Neural crest cell (in vitro differentiated cells): ENCODE measurements around the gene ANKHD1. TPM values are rescaled to one million over a fixed set of nuclear protein-coding genes. Genes with fewer than 3 reads are reported as not detected.

Experiments
- DNase-seq: peaks from one replicate; pipeline ENCODE4 v3.0.0; 2021; ENCODE audit warnings: low read depth, mixed read lengths, low spot score
- H3K27ac Mint-ChIP-seq: one replicate; pipeline ENCODE4 v1.8.0; 2021; ENCODE audit warnings: mild to moderate bottlenecking, mixed read lengths; ENCODE audit not compliant: unreplicated experiment
- H3K27me3 Mint-ChIP-seq: 2 replicates; pipeline ENCODE4 v1.8.0; 2021; ENCODE audit warnings: low read depth, mild to moderate bottlenecking, mixed read lengths
- H3K36me3 Mint-ChIP-seq: 2 replicates; pipeline ENCODE4 v1.8.0; 2021; ENCODE audit warnings: low read depth, mild to moderate bottlenecking, mixed read lengths
- H3K4me1 Mint-ChIP-seq: 2 replicates; pipeline ENCODE4 v1.8.0; 2021; ENCODE audit warnings: mixed read lengths
- H3K4me3 Mint-ChIP-seq: one replicate; pipeline ENCODE4 v1.8.0; 2021; ENCODE audit warnings: mild to moderate bottlenecking, mixed read lengths
- H3K9me3 Mint-ChIP-seq: 2 replicates; pipeline ENCODE4 v1.8.0; 2021; ENCODE audit warnings: mixed read lengths
- total RNA-seq: library from RNA; stranded (reverse); gene quantifications from 2 replicates; pipeline ENCODE4 v1.2.1, GENCODE V29; 2021
- TF ChIP-seq, protein P1 (sequence below): fragments of 200-600 bp; sonication (generic); conservative IDR thresholded peaks from 2 replicates; pipeline ENCODE4 v1.5.0; 2021; ENCODE audit warnings: antibody characterized with exemption, mild to moderate bottlenecking

ANKHD1 gene
- total RNA-seq, 1 donor from 2014 or later = 152 TPM

DNA sequence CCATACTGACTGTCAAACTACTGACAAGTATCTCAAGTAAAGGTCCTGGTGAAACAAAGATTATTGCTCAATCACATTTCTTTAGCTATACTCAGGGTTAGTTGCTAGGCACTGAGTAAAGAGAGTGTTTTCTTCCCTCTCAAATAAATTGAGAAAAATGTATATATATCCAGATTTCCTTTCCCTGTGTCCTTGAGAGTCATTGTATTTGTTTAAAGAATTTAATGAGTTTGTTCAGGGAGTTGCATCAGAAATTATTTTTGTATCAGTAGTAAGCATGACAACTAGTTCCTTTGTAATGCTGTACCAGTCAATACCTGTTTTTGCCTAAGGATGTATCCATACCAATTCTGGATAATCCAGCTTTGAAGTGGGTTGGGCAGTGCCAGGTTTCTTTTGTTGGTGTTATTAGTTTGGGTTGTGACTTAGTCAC lies 3.2 kb upstream of the ANKHD1 start:
- Mint-ChIP-seq H3K27ac (no peak overlapping the region), H3K4me1 (peaks cover 10% of the 10 kb centered on the region), H3K27me3 (no peaks in the 10 kb centered on the region), H3K9me3 (no peaks in the 10 kb centered on the region), H3K4me3 (no peak overlapping the region), H3K36me3 (no peaks in the 10 kb centered on the region)
- no peak for DNase-seq
- TF ChIP-seq, protein P1, sequence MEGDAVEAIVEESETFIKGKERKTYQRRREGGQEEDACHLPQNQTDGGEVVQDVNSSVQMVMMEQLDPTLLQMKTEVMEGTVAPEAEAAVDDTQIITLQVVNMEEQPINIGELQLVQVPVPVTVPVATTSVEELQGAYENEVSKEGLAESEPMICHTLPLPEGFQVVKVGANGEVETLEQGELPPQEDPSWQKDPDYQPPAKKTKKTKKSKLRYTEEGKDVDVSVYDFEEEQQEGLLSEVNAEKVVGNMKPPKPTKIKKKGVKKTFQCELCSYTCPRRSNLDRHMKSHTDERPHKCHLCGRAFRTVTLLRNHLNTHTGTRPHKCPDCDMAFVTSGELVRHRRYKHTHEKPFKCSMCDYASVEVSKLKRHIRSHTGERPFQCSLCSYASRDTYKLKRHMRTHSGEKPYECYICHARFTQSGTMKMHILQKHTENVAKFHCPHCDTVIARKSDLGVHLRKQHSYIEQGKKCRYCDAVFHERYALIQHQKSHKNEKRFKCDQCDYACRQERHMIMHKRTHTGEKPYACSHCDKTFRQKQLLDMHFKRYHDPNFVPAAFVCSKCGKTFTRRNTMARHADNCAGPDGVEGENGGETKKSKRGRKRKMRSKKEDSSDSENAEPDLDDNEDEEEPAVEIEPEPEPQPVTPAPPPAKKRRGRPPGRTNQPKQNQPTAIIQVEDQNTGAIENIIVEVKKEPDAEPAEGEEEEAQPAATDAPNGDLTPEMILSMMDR = no peak

DNA sequence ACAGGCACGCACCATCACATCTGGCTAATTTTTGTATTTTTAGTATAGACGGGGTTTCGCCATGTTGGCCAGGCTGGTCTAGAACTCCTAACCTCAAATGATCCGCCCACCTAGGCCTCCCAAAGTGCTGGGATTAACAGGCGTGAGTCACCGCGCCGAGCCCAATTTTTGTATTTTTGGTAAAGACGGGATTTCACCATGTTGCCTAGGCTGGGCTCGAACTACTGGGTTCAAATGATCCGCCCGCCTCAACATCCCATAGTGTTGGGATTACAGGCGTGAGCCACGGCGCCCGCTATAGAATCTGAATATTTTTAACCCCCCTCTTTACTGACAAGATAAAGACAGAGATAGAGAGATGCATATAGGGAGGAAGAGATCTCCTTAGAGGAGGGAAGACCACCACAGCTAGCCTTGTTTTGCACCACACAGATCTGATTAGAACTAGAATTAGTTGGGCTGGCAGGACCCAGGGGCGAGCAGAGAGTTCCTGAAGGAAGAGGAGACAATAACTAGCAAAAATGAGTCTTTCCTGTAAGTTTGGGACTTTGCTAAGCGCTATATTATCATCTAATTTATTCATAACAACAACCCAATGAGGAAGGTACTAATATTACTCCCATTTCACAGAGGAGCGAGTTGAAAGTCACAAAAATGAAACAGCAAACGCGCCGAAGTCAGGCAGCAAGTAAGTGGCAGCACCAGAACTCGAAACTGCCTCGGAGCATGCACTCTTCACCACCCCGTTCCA lies 1.5 kb upstream of the ANKHD1 start:
- no peak for DNase-seq
- no peaks in the 10 kb centered on the region for H3K9me3 Mint-ChIP-seq
- no peaks in the 10 kb centered on the region for H3K27me3 Mint-ChIP-seq
- peak overlapping the region; percentile 94 for H3K4me3 Mint-ChIP-seq
- TF ChIP-seq, protein P1 = no peak
- no peaks in the 10 kb centered on the region for H3K36me3 Mint-ChIP-seq
- H3K4me1 Mint-ChIP-seq = peaks cover 23% of the 10 kb centered on the region
- H3K27ac Mint-ChIP-seq = peak overlapping the region; percentile 45

DNA sequence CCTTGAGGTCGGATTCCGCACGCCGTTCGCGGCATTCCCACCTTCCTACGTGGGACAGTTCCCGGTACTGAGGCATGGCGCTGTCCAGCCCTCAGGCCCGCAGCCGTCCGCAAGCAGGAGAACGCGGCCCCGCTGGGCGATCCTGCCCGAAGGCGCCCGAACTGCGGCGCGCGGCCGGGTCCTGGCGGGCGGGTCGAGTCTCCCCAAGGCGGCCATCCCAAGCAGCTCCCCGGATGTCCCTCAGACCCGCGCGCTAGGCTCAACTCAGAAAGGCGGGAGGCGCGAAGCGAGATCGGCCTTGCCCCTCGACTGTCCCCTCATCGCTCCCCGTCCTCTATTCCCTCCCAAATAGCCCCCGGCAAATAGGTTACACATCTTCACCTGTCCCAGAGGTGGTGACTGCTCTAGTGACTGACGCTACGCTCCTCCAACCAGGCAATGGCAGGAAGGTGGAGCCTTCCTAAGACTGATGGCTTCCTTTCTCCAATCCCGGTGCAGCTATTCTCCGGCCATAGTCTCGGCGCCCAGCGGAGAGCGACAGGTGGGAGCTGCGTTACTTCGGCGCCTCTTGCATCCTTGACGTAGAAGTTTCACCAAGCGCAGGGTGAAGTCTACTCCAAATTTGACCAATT lies 787 bp upstream of the ANKHD1 start:
- TF ChIP-seq, protein P1 = no peak
- no peaks in the 10 kb centered on the region for H3K9me3 Mint-ChIP-seq
- no peaks in the 10 kb centered on the region for H3K36me3 Mint-ChIP-seq
- peak overlapping the region; percentile 94 for H3K4me3 Mint-ChIP-seq
- H3K27me3 Mint-ChIP-seq = no peaks in the 10 kb centered on the region
- peak; percentile 74 for DNase-seq
- peaks cover 25% of the 10 kb centered on the region for H3K4me1 Mint-ChIP-seq
- H3K27ac Mint-ChIP-seq = no peak overlapping the region

DNA sequence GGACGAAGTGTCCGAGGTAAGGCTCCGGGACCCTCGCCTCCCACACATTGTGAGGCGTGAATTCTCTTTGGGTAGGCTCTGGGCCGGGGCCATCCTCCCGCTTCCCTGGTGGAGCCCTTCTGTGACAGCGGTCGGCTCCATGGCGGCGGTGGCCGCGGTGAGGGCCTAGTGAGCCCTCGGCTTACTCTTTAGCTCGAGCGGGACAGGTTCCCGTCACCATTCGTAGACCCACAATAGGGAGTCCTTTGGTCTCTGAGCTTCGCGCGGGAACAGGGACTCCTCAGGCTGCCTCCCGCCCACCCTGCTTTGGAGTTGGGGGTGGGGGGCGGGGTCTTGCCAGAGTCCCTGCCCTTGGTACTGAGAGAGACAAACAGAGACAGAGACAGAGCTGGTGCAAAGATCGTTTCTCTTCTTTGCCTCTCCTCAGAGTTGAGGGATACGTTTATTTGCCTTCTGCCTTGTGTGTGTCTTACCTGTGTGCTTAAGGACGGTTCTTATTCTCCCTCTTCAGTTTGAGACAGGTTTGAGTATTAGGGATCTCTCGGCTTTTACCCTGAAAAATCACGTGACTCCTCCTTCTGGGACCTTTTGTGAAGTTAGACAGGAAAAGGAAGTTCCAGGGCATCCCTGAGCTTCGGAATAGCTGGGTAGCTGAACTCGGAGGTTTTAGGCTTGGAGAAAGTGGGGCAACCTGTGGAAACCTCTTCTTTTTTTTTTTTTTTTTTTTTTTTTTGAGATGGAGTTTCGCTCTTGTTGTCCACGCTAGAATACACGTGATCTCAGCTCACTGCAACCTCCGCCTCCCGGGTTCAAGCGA lies 833 bp downstream of the ANKHD1 start:
- no peaks in the 10 kb centered on the region for H3K9me3 Mint-ChIP-seq
- peaks cover 25% of the 10 kb centered on the region for H3K4me1 Mint-ChIP-seq
- H3K36me3 Mint-ChIP-seq = no peaks in the 10 kb centered on the region
- DNase-seq = peak; percentile 39
- no peak overlapping the region for H3K4me3 Mint-ChIP-seq
- TF ChIP-seq, protein P1 = no peak
- no peaks in the 10 kb centered on the region for H3K27me3 Mint-ChIP-seq
- no peak overlapping the region for H3K27ac Mint-ChIP-seq

DNA sequence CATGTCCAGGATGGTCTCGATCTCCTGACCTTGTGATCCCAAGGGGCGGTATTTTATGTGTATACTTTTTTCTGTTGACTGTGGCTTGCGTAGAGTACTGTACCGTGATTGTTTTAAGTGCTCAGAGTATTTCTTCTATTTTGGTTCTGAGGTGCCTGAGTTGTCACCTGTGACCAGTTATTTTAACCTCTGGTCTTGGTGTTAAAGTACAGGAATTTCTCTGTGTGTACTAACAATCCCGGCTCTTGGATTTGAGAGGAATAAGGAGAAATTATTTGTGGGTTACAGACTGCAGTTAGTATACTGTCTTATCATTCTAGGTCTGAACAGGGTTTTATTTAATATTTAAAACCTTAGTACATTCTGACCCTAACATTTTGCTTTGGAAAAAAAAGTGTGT lies 2.0 kb downstream of the ANKHD1 start:
- no peak overlapping the region for H3K27ac Mint-ChIP-seq
- H3K4me3 Mint-ChIP-seq = no peak overlapping the region

More for the DNA sequence above, 2.0 kb downstream of the ANKHD1 start:
- no peak for DNase-seq
- TF ChIP-seq, protein P1 = no peak
- Mint-ChIP-seq H3K4me1 (peaks cover 25% of the 10 kb centered on the region), H3K36me3 (no peaks in the 10 kb centered on the region), H3K9me3 (no peaks in the 10 kb centered on the region), H3K27me3 (no peaks in the 10 kb centered on the region)
